Vagina (tissue), 2 donors: ENCODE data around the gene SRSF9. TPM values are rescaled to one million over a fixed set of nuclear protein-coding genes. Genes with fewer than 3 reads are reported as not detected.

Source experiments
- DNase-seq, 2 donors: peaks; one replicate each; pipeline ENCODE4 v3.0.0-alpha.2; 2017; ENCODE audit errors: extremely low spot score in 2 of 2
- H3K27ac ChIP-seq: fragments of 200-600 bp; sonication (generic); one replicate; pipeline ENCODE4 v1.5.1; 2019
- H3K27me3 ChIP-seq: fragments of 200-600 bp; sonication (generic); one replicate; pipeline ENCODE4 v1.5.1; 2019
- H3K36me3 ChIP-seq, 2 donors: fragments of 200-600 bp; sonication (generic); one replicate each; pipeline ENCODE4 v1.5.1; 2017 to 2019
- H3K4me1 ChIP-seq: fragments of 200-600 bp; sonication (generic); one replicate; pipeline ENCODE4 v1.5.1; 2019
- H3K4me3 ChIP-seq, 2 donors: fragments of 200-600 bp; sonication (generic); 1 replicate in 1 of 2; 2 replicates in 1 of 2; pipeline ENCODE4 v1.5.1; 2016 to 2019
- H3K9me3 ChIP-seq: fragments of 200-600 bp; sonication (generic); one replicate; pipeline ENCODE4 v1.5.1; 2019
- POLR2A ChIP-seq, 2 donors: fragments of 450-650 bp; IDR thresholded peaks; one replicate each; pipeline ENCODE4 v1.6.1; 2017; ENCODE audit warnings: antibody characterized with exemption in 2 of 2, mild to moderate bottlenecking in 2 of 2, moderate library complexity in 2 of 2
- POLR2AphosphoS5 ChIP-seq, 2 donors: sonication (generic); formaldehyde crosslinking; IDR thresholded peaks; one replicate each; pipeline ENCODE4 v1.9.0; 2017; ENCODE audit warnings: antibody characterized with exemption in 2 of 2, mild to moderate bottlenecking in 2 of 2, low read depth in 1 of 2; ENCODE audit not compliant: insufficient read depth in 1 of 2
- intact Hi-C: fragments of 100-400 bp; cut with DNase I; formaldehyde crosslinking; loops from one replicate; pipeline ENCODE4 v1.15.1; 2023
- total RNA-seq: library from RNA; depleted of rRNA; stranded (reverse); fragments of >200 nt; gene quantifications from one replicate; pipeline ENCODE4 v1.2.3, GENCODE V29; 2016
- TF ChIP-seq, protein P1 (sequence below), 3 experiments: fragments of 450-650 bp in 2 of 3; fragments of 200-600 bp in 1 of 3; sonication (generic) in 1 of 3; IDR thresholded peaks; one replicate each; pipeline ENCODE4 v1.5.1; 2017 to 2019; ENCODE audit warnings: antibody characterized with exemption in 3 of 3, mild to moderate bottlenecking in 2 of 3, moderate library complexity in 2 of 3

Gene SRSF9
- total RNA-seq, 1 donor from 2014 or later: 105 TPM

- H3K27ac ChIP-seq: no peak overlapping the region
- peaks cover 0 to 43% of the 10 kb centered on the region in 2 donors for H3K36me3 ChIP-seq
- no peak overlapping the region for H3K4me3 ChIP-seq
- no peaks in the 10 kb centered on the region for H3K9me3 ChIP-seq
- H3K4me1 ChIP-seq: no peaks in the 10 kb centered on the region
- H3K27me3 ChIP-seq: no peaks in the 10 kb centered on the region
- TF ChIP-seq POLR2A (IDR thresholded peaks at IDR 0.05): no peak
- TF ChIP-seq, protein P1, sequence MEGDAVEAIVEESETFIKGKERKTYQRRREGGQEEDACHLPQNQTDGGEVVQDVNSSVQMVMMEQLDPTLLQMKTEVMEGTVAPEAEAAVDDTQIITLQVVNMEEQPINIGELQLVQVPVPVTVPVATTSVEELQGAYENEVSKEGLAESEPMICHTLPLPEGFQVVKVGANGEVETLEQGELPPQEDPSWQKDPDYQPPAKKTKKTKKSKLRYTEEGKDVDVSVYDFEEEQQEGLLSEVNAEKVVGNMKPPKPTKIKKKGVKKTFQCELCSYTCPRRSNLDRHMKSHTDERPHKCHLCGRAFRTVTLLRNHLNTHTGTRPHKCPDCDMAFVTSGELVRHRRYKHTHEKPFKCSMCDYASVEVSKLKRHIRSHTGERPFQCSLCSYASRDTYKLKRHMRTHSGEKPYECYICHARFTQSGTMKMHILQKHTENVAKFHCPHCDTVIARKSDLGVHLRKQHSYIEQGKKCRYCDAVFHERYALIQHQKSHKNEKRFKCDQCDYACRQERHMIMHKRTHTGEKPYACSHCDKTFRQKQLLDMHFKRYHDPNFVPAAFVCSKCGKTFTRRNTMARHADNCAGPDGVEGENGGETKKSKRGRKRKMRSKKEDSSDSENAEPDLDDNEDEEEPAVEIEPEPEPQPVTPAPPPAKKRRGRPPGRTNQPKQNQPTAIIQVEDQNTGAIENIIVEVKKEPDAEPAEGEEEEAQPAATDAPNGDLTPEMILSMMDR (IDR thresholded peaks at IDR 0.05): no peak
- no peak for DNase-seq
- intact Hi-C loops: no loop called here
Measured at GRCh38 chr12:120504587-120504986, 35.0 kb upstream of the SRSF9 start.

GRCh38 chr12:120500581-120500980 lies 31.0 kb upstream of the SRSF9 start:
- Histone ChIP-seq H3K36me3 (peaks cover 0 to 33% of the 10 kb centered on the region in 2 donors), H3K4me3 (no peak overlapping the region), H3K4me1 (peaks cover 13% of the 10 kb centered on the region), H3K27me3 (no peaks in the 10 kb centered on the region), H3K27ac (no peak overlapping the region), H3K9me3 (no peaks in the 10 kb centered on the region)
- no peak for DNase-seq
- intact Hi-C loops: no loop called here
- TF ChIP-seq POLR2A (IDR thresholded peaks at IDR 0.05) (no peak), POLR2AphosphoS5 (IDR thresholded peaks at IDR 0.05; ENCODE audit: insufficient read depth in 1 of 2, low read depth in 1 of 2) (no peak)
- TF ChIP-seq, protein P1 (IDR thresholded peaks at IDR 0.05): no peak

GRCh38 chr12:120498870-120499515 lies 29.4 kb upstream of the SRSF9 start:
- DNase-seq: no peak
- no peaks in the 10 kb centered on the region for H3K9me3 ChIP-seq
- no peak overlapping the region for H3K27ac ChIP-seq
- no peaks in the 10 kb centered on the region for H3K27me3 ChIP-seq
- peaks cover 25% of the 10 kb centered on the region for H3K4me1 ChIP-seq
- H3K4me3 ChIP-seq: no peak overlapping the region
- TF ChIP-seq POLR2A (IDR thresholded peaks at IDR 0.05): no peak
- TF ChIP-seq POLR2AphosphoS5 (IDR thresholded peaks at IDR 0.05; ENCODE audit: insufficient read depth in 1 of 2, low read depth in 1 of 2): no peak
- TF ChIP-seq, protein P1 (IDR thresholded peaks at IDR 0.05): no peak
- H3K36me3 ChIP-seq: peaks cover 0 to 31% of the 10 kb centered on the region in 2 donors
- intact Hi-C loops: no loop called here

GRCh38 chr12:120497524-120498150 lies 28.1 kb upstream of the SRSF9 start:
- peak overlapping the region; percentile 97 for H3K27ac ChIP-seq
- DNase-seq: no peak

More at GRCh38 chr12:120497524-120498150, 28.1 kb upstream of the SRSF9 start:
- Histone ChIP-seq H3K27me3 (no peaks in the 10 kb centered on the region), H3K36me3 (peaks cover 0 to 20% of the 10 kb centered on the region in 2 donors), H3K4me3 (peak overlapping the region; percentile 98 to 99), H3K4me1 (peaks cover 25% of the 10 kb centered on the region), H3K9me3 (no peaks in the 10 kb centered on the region)
- intact Hi-C loops: no loop called here
- TF ChIP-seq, protein P1 (IDR thresholded peaks at IDR 0.05): no peak
- TF ChIP-seq POLR2AphosphoS5 (IDR thresholded peaks at IDR 0.05; ENCODE audit: insufficient read depth in 1 of 2, low read depth in 1 of 2) (no peak), POLR2A (IDR thresholded peaks at IDR 0.05) (no peak)
